Brain microvascular endothelial cell (primary cell): Measurements from ENCODE around the gene HEPN1.

ENCODE experiments used
- DNase-seq: peaks from one replicate; pipeline ENCODE4 v3.0.0-alpha.2; 2020
- H3K27ac ChIP-seq: fragments of 250-450 bp; sonication (Bioruptor Pico); 2 replicates; pipeline ENCODE4 v1.5.1; 2020; ENCODE audit warnings: mild to moderate bottlenecking, moderate library complexity
- H3K27me3 ChIP-seq: fragments of 250-450 bp; sonication (Bioruptor Pico); replicated peaks from 2 replicates; pipeline ENCODE4 v1.5.1; 2020; ENCODE audit warnings: mild to moderate bottlenecking
- H3K36me3 ChIP-seq: fragments of 250-450 bp; sonication (Bioruptor Pico); replicated peaks from 2 replicates; pipeline ENCODE4 v1.5.1; 2020; ENCODE audit warnings: mild to moderate bottlenecking
- H3K4me3 ChIP-seq: 2 replicates; pipeline ENCODE4 v1.5.1; 2011; ENCODE audit warnings: low read depth, mild to moderate bottlenecking, control low read depth, low read length, moderate library complexity
- CTCF ChIP-seq: IDR thresholded peaks from 2 replicates; pipeline ENCODE4 v1.5.1; 2011; ENCODE audit warnings: low read depth, mild to moderate bottlenecking, moderate library complexity, low read length, control low read depth, inconsistent platforms; ENCODE audit errors: missing control alignments
- in situ Hi-C: cut with HindIII; loops from 2 replicates; pipeline ENCODE4 v1.10.0; 2017; ENCODE audit warnings: low sequenced_read_pairs, low pct_ligation_motif_present

HEPN1 gene

GRCh38 chr11:124920870-124921609 lies 2.0 kb downstream of the HEPN1 start:
- H3K4me3 ChIP-seq: peak overlapping the region; percentile 44
- peak; percentile 67 for DNase-seq
- H3K36me3 ChIP-seq: no peaks in the 10 kb centered on the region
- in situ Hi-C loops: no loop called here
- no peaks in the 10 kb centered on the region for H3K27me3 ChIP-seq
- TF ChIP-seq CTCF: no peak
- H3K27ac ChIP-seq: peak overlapping the region; percentile 31

GRCh38 chr11:124922831-124923230 lies 3.8 kb downstream of the HEPN1 start:
- Histone ChIP-seq H3K36me3 (no peaks in the 10 kb centered on the region), H3K27me3 (no peaks in the 10 kb centered on the region), H3K4me3 (no peak overlapping the region), H3K27ac (no peak overlapping the region)
- TF ChIP-seq CTCF: no peak
- no peak for DNase-seq
- in situ Hi-C loops: no loop called here

- Histone ChIP-seq H3K4me3 (no peak overlapping the region), H3K36me3 (no peaks in the 10 kb centered on the region), H3K27me3 (no peaks in the 10 kb centered on the region), H3K27ac (no peak overlapping the region)
- TF ChIP-seq CTCF: no peak
- DNase-seq: no peak
- in situ Hi-C loops: no loop called here
These were observed 4.2 kb downstream of the HEPN1 start for GRCh38 chr11:124923296-124923695.

GRCh38 chr11:124928942-124929665 lies 10.1 kb downstream of the HEPN1 start:
- Histone ChIP-seq H3K27me3 (no peaks in the 10 kb centered on the region), H3K36me3 (no peaks in the 10 kb centered on the region), H3K27ac (no peak overlapping the region), H3K4me3 (no peak overlapping the region)
- TF ChIP-seq CTCF: no peak
- in situ Hi-C loops: no loop called here
- no peak for DNase-seq

- Histone ChIP-seq H3K27ac (no peak overlapping the region), H3K4me3 (no peak overlapping the region), H3K36me3 (no peaks in the 10 kb centered on the region), H3K27me3 (no peaks in the 10 kb centered on the region)
- no peak for TF ChIP-seq CTCF
- DNase-seq: no peak
- in situ Hi-C loops: no loop called here
These were observed 11.7 kb downstream of the HEPN1 start for GRCh38 chr11:124930799-124931198.
